Panc1 (cell line): ENCODE measurements around the gene CHST11. TPM values are rescaled to one million over a fixed set of nuclear protein-coding genes. Genes with fewer than 3 reads are reported as not detected.
"Not testable (repeated sequence)": the region's sequence is repeated elsewhere in the genome, so short reads cannot be mapped to it uniquely, and the experiment has no call there.

ENCODE experiments used
- ATAC-seq: fragments of 200-7000 bp; cut with Tn5 transposase; 2 replicates; pipeline ENCODE4 v1.9.1; 2020; ENCODE audit warnings: mild to moderate bottlenecking, moderate library complexity
- BruUV-seq: library from RNA; stranded (reverse); fragments of 400-500 nt; replicated peaks from 2 replicates; lab custom pipeline; 2021; lab: Mats Ljungman, UMichigan
- CTCF ChIA-PET: fragments of 300-600 bp; sonication (Branson Sonifier 250); formaldehyde crosslinking; loops from one replicate; lab custom pipeline; 2022; ENCODE audit warnings: antibody characterized with exemption; lab: Charles Lee
- POLR2A ChIA-PET: fragments of 300-600 bp; sonication (Branson Sonifier 250); formaldehyde crosslinking; loops from one replicate; lab custom pipeline; 2022; ENCODE audit warnings: antibody characterized with exemption; lab: Charles Lee
- DNase-seq: peaks from one replicate; pipeline ENCODE4 v3.0.0-alpha.2; 2010; ENCODE audit warnings: low read depth, low spot score
- H3K27ac ChIP-seq: 2 replicates; pipeline ENCODE4 v1.5.1; 2011; ENCODE audit warnings: mild to moderate bottlenecking, low read length, inconsistent platforms
- H3K27me3 ChIP-seq: fragments of 200-500 bp; sonication (Bioruptor generic); 2 replicates; pipeline ENCODE4 v1.6.0; 2014; ENCODE audit warnings: low read length, inconsistent platforms; ENCODE audit not compliant: control insufficient read depth, insufficient read depth
- H3K36me3 ChIP-seq: fragments of 200-500 bp; sonication (Bioruptor generic); 2 replicates; pipeline ENCODE4 v1.5.1; 2014; ENCODE audit warnings: inconsistent platforms, mild to moderate bottlenecking, low read length, moderate library complexity; ENCODE audit not compliant: control insufficient read depth, insufficient read depth
- H3K4me1 ChIP-seq: 2 replicates; pipeline ENCODE4 v1.5.1; 2011; ENCODE audit warnings: inconsistent platforms, mild to moderate bottlenecking, low read length, moderate library complexity; ENCODE audit not compliant: control insufficient read depth, insufficient read depth
- H3K4me3 ChIP-seq, 2 experiments: 2 replicates each; pipeline ENCODE4 v1.5.1; 2011 to 2012; ENCODE audit warnings: low read depth in 2 of 2, low read length in 2 of 2, mild to moderate bottlenecking in 2 of 2, inconsistent platforms in 1 of 2, moderate library complexity in 1 of 2
- H3K9me3 ChIP-seq: fragments of 200-500 bp; sonication (Bioruptor generic); 2 replicates; pipeline ENCODE4 v1.5.1; 2014; ENCODE audit warnings: low read depth, mild to moderate bottlenecking, inconsistent platforms, low read length, moderate library complexity; ENCODE audit not compliant: control insufficient read depth, insufficient read depth
- CTCF ChIP-seq: fragments of 450-650 bp; IDR thresholded peaks from 2 replicates; pipeline ENCODE4 v1.5.1; 2017; ENCODE audit warnings: mild to moderate bottlenecking
- POLR2AphosphoS5 ChIP-seq: IDR thresholded peaks from 2 replicates; pipeline ENCODE4 v1.6.1; 2012; ENCODE audit warnings: mild to moderate bottlenecking, low read depth, low read length, moderate library complexity
- REST ChIP-seq, 2 experiments: IDR thresholded peaks; 2 replicates each; pipeline ENCODE4 v1.6.1; 2011 to 2012; ENCODE audit warnings: low read depth in 2 of 2, control low read depth in 1 of 2, low read length in 1 of 2, mild to moderate bottlenecking in 1 of 2, moderate library complexity in 1 of 2; ENCODE audit not compliant: insufficient read depth in 1 of 2
- SIN3A ChIP-seq: IDR thresholded peaks from 2 replicates; pipeline ENCODE4 v1.6.1; 2012; ENCODE audit warnings: low read depth, mild to moderate bottlenecking, low read length, moderate library complexity, borderline replicate concordance; ENCODE audit not compliant: insufficient read depth
- TCF7L2 ChIP-seq: IDR thresholded peaks from 2 replicates; pipeline ENCODE4 v1.6.1; 2011; ENCODE audit warnings: mild to moderate bottlenecking, low read depth, low read length, inconsistent platforms
- in situ Hi-C: cut with HindIII; loops from 2 replicates; pipeline ENCODE4 v1.10.0; 2016; ENCODE audit warnings: low sequenced_read_pairs, low pct_unique_long_range_greater_than_20kb
- intact Hi-C: fragments of 100-400 bp; cut with micrococcal nuclease; formaldehyde crosslinking; loops from one replicate; pipeline ENCODE4 v1.10.0; 2022; ENCODE audit not compliant: unreplicated experiment
- total RNA-seq: library from RNA; stranded (reverse); gene quantifications from one replicate; pipeline ENCODE4 v1.2.1, GENCODE V29; 2021; ENCODE audit not compliant: unreplicated experiment

Gene CHST11
- total RNA-seq, 1 experiment from 2014 or later, result 11.4 TPM

- ChIA-PET POLR2A (no interaction called here), CTCF (no interaction called here)
- H3K27ac ChIP-seq, result no peak overlapping the region
- in situ Hi-C loops (no loop called here), intact Hi-C loops (no loop called here)
- no peaks in the 10 kb centered on the region for H3K27me3 ChIP-seq
- BruUV-seq, result no TSS peak
- H3K9me3 ChIP-seq, result no peaks in the 10 kb centered on the region
- ATAC-seq (no peak), DNase-seq (no peak)
- TF ChIP-seq CTCF (no peak), SIN3A (no peak), REST (IDR thresholded peaks at IDR 0.05; ENCODE audit: insufficient read depth in 1 of 2, low read depth in 2 of 2, low read length in 1 of 2) (no peak), TCF7L2 (no peak), POLR2AphosphoS5 (no peak)
- no peaks in the 10 kb centered on the region for H3K36me3 ChIP-seq
- no peaks in the 10 kb centered on the region for H3K4me1 ChIP-seq
- H3K4me3 ChIP-seq, result no peak overlapping the region
Observed at GRCh38 chr12:104562763-104563162, 106.0 kb downstream of the CHST11 start.

GRCh38 chr12:104564662-104565061 lies 107.9 kb downstream of the CHST11 start:
- ATAC-seq, H3K27ac ChIP-seq, H3K27me3 ChIP-seq, BruUV-seq, DNase-seq, H3K36me3 ChIP-seq, H3K4me1 ChIP-seq, intact Hi-C loops, H3K9me3 ChIP-seq, H3K4me3 ChIP-seq, in situ Hi-C loops, POLR2A ChIA-PET, CTCF ChIA-PET: not testable (repeated sequence)

GRCh38 chr12:104565606-104566243 lies 109.0 kb downstream of the CHST11 start:
- no peaks in the 10 kb centered on the region for H3K9me3 ChIP-seq
- DNase-seq (no peak), ATAC-seq (no peak)
- no TSS peak for BruUV-seq
- in situ Hi-C loops, result no loop called here
- H3K4me1 ChIP-seq, result no peaks in the 10 kb centered on the region
- no peaks in the 10 kb centered on the region for H3K27me3 ChIP-seq
- TF ChIP-seq REST (IDR thresholded peaks at IDR 0.05; ENCODE audit: insufficient read depth in 1 of 2, low read depth in 2 of 2, low read length in 1 of 2), result no peak
- TF ChIP-seq TCF7L2, result no peak
- no peak for TF ChIP-seq POLR2AphosphoS5
- TF ChIP-seq CTCF, result no peak
- TF ChIP-seq SIN3A, result no peak
- POLR2A ChIA-PET, result no interaction called here
- H3K4me3 ChIP-seq, result no peak overlapping the region
- H3K27ac ChIP-seq, result no peak overlapping the region
- CTCF ChIA-PET, result no interaction called here
- no peaks in the 10 kb centered on the region for H3K36me3 ChIP-seq
- intact Hi-C loops, result no loop called here
